ENCODE data around the gene SLN. TPM values are rescaled to one million over a fixed set of nuclear protein-coding genes. Genes with fewer than 3 reads are reported as not detected.

The SLN gene
- total and polyA plus RNA-seq, 9 of the 15 experiments (the other 6 are each of a cell fraction or from before 2014, with no cell fraction given), result not detected

DNA sequence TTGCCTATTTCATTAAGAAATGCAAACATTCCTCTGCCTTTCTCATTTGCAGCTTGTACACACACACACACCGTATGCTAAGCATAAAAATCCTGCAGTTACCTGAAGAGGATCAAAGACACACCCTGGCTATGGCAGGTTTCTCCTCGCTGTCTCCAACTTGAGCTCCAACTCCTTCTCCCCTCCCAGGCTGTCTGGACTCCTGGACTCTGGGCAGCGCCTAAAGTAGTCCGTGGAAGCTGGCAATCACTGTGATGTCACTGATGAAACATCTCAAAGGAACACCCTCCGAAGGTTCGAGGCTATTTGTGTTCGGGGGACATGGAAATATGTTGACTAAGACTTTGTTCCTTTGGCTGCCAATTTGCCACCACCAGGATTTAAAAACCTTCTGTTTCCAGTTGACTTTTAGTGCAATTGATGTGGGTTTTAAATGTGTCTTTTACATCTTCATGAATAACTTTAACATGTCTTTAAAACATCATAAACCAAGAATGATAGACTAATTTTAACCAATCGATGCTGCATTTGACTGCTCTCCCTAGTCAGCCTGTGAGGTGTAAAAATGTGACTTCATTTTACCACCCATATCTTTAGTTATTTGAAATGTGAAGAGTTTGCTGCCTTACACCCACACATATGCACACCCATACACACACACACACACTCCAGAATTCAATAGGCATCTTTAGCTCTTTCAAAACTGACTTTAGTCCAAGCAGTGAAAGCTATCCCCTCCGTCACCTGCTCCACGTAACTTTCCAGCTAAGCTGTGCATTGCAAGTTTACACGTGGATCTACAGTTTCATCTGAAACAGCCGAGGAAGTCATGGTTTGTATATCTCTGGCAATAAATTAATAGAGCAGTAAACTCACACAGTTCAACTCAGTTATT is at the start of gene SLN (continued):
- TF ChIP-seq, protein P1, sequence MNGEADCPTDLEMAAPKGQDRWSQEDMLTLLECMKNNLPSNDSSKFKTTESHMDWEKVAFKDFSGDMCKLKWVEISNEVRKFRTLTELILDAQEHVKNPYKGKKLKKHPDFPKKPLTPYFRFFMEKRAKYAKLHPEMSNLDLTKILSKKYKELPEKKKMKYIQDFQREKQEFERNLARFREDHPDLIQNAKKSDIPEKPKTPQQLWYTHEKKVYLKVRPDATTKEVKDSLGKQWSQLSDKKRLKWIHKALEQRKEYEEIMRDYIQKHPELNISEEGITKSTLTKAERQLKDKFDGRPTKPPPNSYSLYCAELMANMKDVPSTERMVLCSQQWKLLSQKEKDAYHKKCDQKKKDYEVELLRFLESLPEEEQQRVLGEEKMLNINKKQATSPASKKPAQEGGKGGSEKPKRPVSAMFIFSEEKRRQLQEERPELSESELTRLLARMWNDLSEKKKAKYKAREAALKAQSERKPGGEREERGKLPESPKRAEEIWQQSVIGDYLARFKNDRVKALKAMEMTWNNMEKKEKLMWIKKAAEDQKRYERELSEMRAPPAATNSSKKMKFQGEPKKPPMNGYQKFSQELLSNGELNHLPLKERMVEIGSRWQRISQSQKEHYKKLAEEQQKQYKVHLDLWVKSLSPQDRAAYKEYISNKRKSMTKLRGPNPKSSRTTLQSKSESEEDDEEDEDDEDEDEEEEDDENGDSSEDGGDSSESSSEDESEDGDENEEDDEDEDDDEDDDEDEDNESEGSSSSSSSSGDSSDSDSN (IDR thresholded peaks at IDR 0.05; ENCODE audit: borderline replicate concordance in 1 of 2, low read depth in 2 of 2, low read length in 2 of 2), result no peak
- TF ChIP-seq, protein P2, sequence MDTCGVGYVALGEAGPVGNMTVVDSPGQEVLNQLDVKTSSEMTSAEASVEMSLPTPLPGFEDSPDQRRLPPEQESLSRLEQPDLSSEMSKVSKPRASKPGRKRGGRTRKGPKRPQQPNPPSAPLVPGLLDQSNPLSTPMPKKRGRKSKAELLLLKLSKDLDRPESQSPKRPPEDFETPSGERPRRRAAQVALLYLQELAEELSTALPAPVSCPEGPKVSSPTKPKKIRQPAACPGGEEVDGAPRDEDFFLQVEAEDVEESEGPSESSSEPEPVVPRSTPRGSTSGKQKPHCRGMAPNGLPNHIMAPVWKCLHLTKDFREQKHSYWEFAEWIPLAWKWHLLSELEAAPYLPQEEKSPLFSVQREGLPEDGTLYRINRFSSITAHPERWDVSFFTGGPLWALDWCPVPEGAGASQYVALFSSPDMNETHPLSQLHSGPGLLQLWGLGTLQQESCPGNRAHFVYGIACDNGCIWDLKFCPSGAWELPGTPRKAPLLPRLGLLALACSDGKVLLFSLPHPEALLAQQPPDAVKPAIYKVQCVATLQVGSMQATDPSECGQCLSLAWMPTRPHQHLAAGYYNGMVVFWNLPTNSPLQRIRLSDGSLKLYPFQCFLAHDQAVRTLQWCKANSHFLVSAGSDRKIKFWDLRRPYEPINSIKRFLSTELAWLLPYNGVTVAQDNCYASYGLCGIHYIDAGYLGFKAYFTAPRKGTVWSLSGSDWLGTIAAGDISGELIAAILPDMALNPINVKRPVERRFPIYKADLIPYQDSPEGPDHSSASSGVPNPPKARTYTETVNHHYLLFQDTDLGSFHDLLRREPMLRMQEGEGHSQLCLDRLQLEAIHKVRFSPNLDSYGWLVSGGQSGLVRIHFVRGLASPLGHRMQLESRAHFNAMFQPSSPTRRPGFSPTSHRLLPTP (IDR thresholded peaks at IDR 0.05; ENCODE audit: borderline replicate concordance, extremely low read depth, insufficient read length), result no peak
- no peak for TF ChIP-seq FOXJ3 (CRISPR knock-in tag; IDR thresholded peaks at IDR 0.05)
- TF ChIP-seq GABPB2 (CRISPR knock-in tag; conservative IDR thresholded peaks at IDR 0.05), result no peak
- TF ChIP-seq, protein P3, sequence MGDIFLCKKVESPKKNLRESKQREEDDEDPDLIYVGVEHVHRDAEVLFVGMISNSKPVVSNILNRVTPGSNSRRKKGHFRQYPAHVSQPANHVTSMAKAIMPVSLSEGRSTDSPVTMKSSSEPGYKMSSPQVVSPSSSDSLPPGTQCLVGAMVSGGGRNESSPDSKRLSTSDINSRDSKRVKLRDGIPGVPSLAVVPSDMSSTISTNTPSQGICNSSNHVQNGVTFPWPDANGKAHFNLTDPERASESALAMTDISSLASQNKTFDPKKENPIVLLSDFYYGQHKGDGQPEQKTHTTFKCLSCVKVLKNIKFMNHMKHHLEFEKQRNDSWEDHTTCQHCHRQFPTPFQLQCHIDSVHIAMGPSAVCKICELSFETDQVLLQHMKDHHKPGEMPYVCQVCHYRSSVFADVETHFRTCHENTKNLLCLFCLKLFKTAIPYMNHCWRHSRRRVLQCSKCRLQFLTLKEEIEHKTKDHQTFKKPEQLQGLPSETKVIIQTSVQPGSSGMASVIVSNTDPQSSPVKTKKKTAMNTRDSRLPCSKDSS (IDR thresholded peaks at IDR 0.05; ENCODE audit: low read depth, partially characterized antibody), result no peak
- no peak for TF ChIP-seq NFE2 (IDR thresholded peaks at IDR 0.05; ENCODE audit: low read depth)
- TF ChIP-seq HOXB6 (CRISPR knock-in tag; IDR thresholded peaks at IDR 0.05; ENCODE audit: borderline replicate concordance), result no peak
- no peak for TF ChIP-seq KDM4B (IDR thresholded peaks at IDR 0.05; ENCODE audit: borderline replicate concordance in 2 of 2, low read depth in 1 of 2)
- no peak for TF ChIP-seq GTF2F1 (IDR thresholded peaks at IDR 0.05; ENCODE audit: low read depth, low read length)
- no peak for TF ChIP-seq MTA2 (IDR thresholded peaks at IDR 0.05; ENCODE audit: low read depth)
- TF ChIP-seq ILK (tag; IDR thresholded peaks at IDR 0.05; ENCODE audit: borderline replicate concordance, low read depth), result no peak
- no peak for TF ChIP-seq POLR3A (IDR thresholded peaks at IDR 0.05; ENCODE audit: borderline replicate concordance, extremely low read depth, insufficient read depth, insufficient read length)
- no peak for TF ChIP-seq ZEB2 (IDR thresholded peaks at IDR 0.05)
